ENCODE measurements around the gene IRF2BP1. TPM values are rescaled to one million over a fixed set of nuclear protein-coding genes. Genes with fewer than 3 reads are reported as not detected.

The IRF2BP1 gene
- total and polyA plus RNA-seq, 8 donors = 13.7 to 24.7 (median 19.2) TPM

GRCh38 chr19:45901912-45902650 is 16.1 kb upstream of the IRF2BP1 start, which contains the start of gene MYPOP:
TSS of gene MYPOP (minus strand) at chr19:45902613. CDS start at chr19:45901773, 840 bp downstream.
- no peak for DNase-seq
- intact Hi-C loops (cut with DNase I) = no loop called here

DNA sequence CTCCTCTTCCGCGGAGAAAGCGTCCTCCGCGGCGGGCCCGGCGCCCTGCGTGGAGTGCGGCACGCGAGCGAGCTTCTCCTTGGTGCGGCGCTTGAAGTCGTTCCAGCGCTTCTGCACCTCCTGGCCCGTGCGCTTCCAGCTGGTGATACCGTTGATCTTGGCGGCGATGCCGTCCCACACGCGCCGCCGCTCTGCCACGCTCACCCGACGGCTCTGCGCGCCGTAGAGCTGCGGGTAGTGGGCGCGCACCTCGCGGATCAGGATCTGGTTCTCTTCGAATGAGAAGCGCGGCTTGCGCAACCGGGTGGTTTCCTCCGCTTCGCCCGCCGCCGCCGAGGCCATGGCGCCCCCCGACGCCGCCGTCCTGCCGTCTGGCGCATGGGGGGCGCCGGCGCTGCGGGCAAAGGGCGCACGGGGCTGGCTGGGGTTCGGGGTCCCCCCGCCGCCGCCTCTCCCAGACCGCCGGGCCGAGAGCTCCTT is 15.5 kb upstream of the IRF2BP1 start:
- intact Hi-C loops (cut with DNase I) = no loop called here

More at GRCh38 chr19:45901912-45902650, 16.1 kb upstream of the IRF2BP1 start, which contains the start of gene MYPOP:
- H3K9me3 ChIP-seq = no peaks in the 10 kb centered on the region
- H3K27me3 ChIP-seq = no peaks in the 10 kb centered on the region
- no peak for TF ChIP-seq CTCF (IDR thresholded peaks at IDR 0.05)
- peaks cover 0 to 23% of the 10 kb centered on the region in 2 donors for H3K36me3 ChIP-seq
- H3K27ac ChIP-seq = peak within 1 kb of the TSS; percentile 43 to 85
- peaks cover 11 to 20% of the 10 kb centered on the region in 2 donors for H3K4me1 ChIP-seq
- peak within 1 kb of the TSS; percentile 57 to 76 for H3K4me3 ChIP-seq
- ATAC-seq = no peak

GRCh38 chr19:45900738-45901431 is 14.9 kb upstream of the IRF2BP1 start:
- H3K4me1 ChIP-seq = peaks cover 11 to 20% of the 10 kb centered on the region in 2 donors
- H3K36me3 ChIP-seq = peaks cover 0 to 27% of the 10 kb centered on the region in 2 donors
- TF ChIP-seq CTCF (IDR thresholded peaks at IDR 0.05) = no peak
- intact Hi-C loops (cut with DNase I) = no loop called here
- DNase-seq (no peak), ATAC-seq (no peak)
- H3K27ac ChIP-seq = no peak overlapping the region
- peak overlapping the region; percentile 57 to 76 for H3K4me3 ChIP-seq
- no peaks in the 10 kb centered on the region for H3K9me3 ChIP-seq
- no peaks in the 10 kb centered on the region for H3K27me3 ChIP-seq

More for the DNA sequence above, 15.5 kb upstream of the IRF2BP1 start:
- Histone ChIP-seq H3K27ac (peak overlapping the region in 1 of 2 donors; percentile 28), H3K27me3 (no peaks in the 10 kb centered on the region), H3K4me3 (peak overlapping the region; percentile 57 to 76), H3K4me1 (peaks cover 11 to 20% of the 10 kb centered on the region in 2 donors), H3K36me3 (peaks cover 0 to 27% of the 10 kb centered on the region in 2 donors), H3K9me3 (no peaks in the 10 kb centered on the region)
- peak; percentile 2 for ATAC-seq
- TF ChIP-seq CTCF (IDR thresholded peaks at IDR 0.05) = no peak
- peak in 3 of 4 donors; percentile 55 to 90 (median 61) for DNase-seq

- intact Hi-C loops (cut with DNase I) = no loop called here
- Histone ChIP-seq H3K4me1 (peaks cover 11 to 20% of the 10 kb centered on the region in 2 donors), H3K27ac (no peak overlapping the region), H3K27me3 (no peaks in the 10 kb centered on the region), H3K4me3 (no peak overlapping the region), H3K9me3 (no peaks in the 10 kb centered on the region), H3K36me3 (peaks cover 0 to 34% of the 10 kb centered on the region in 2 donors)
- DNase-seq (no peak), ATAC-seq (no peak)
- TF ChIP-seq CTCF (IDR thresholded peaks at IDR 0.05) = no peak
Observed at GRCh38 chr19:45899919-45900589, 14.1 kb upstream of the IRF2BP1 start.
